DMS114 treated with DMSO at 0.1 percent for 48 hours (cell line): ENCODE results near the gene SPTBN4.
A peak's percentile ranks its signal among the peaks of the same experiment; 100 is the strongest.
"Not testable (repeated sequence)": the region's sequence is repeated elsewhere in the genome, so short reads cannot be mapped to it uniquely, and the experiment has no call there.

ENCODE experiments used
- DNase-seq: peaks from one replicate; lab custom pipeline; 2025; ENCODE audit not compliant: unreplicated experiment; lab: John Stamatoyannopoulos, UW

The SPTBN4 gene

GRCh38 chr19:40559394-40559793 is 92.6 kb downstream of the SPTBN4 start:
- DNase-seq = no peak

- no peak for DNase-seq
These were observed 93.3 kb downstream of the SPTBN4 start for GRCh38 chr19:40560092-40560507.

GRCh38 chr19:40561947-40562346 is 95.1 kb downstream of the SPTBN4 start:
- DNase-seq = no peak

GRCh38 chr19:40564535-40564934 is 97.7 kb downstream of the SPTBN4 start:
- DNase-seq = not testable (repeated sequence)

GRCh38 chr19:40565355-40565754 is 98.6 kb downstream of the SPTBN4 start:
- DNase-seq = no peak

GRCh38 chr19:40565910-40566495 is 99.2 kb downstream of the SPTBN4 start:
- no peak for DNase-seq

GRCh38 chr19:40567040-40567749 is 100.4 kb downstream of the SPTBN4 start:
- DNase-seq = no peak

- DNase-seq = no peak
These were observed 101.1 kb downstream of the SPTBN4 start for GRCh38 chr19:40567750-40568494.

GRCh38 chr19:40570313-40571004 is 103.7 kb downstream of the SPTBN4 start:
- peak; percentile 97 for DNase-seq

GRCh38 chr19:40571005-40571318 is 104.2 kb downstream of the SPTBN4 start:
- no peak for DNase-seq

GRCh38 chr19:40571831-40572495 is 105.2 kb downstream of the SPTBN4 start:
- DNase-seq = no peak

GRCh38 chr19:40575326-40575725 is 108.5 kb downstream of the SPTBN4 start:
- no peak for DNase-seq

- no peak for DNase-seq
These were observed 109.4 kb downstream of the SPTBN4 start for GRCh38 chr19:40576151-40576584.

- peak; percentile 93 for DNase-seq
These were observed 110.0 kb downstream of the SPTBN4 start, which contains the start of gene SHKBP1 for GRCh38 chr19:40576585-40577451. Gene SHKBP1 (plus strand): TSS chr19:40576873. CDS start chr19:40576900, 27 bp downstream.

- DNase-seq = peak; percentile 39
These were observed 111.7 kb downstream of the SPTBN4 start for GRCh38 chr19:40578442-40578908.

- DNase-seq = no peak
These were observed 113.8 kb downstream of the SPTBN4 start for GRCh38 chr19:40580619-40581018.

GRCh38 chr19:40581531-40581930 is 114.7 kb downstream of the SPTBN4 start:
- DNase-seq = no peak

- no peak for DNase-seq
These were observed 115.7 kb downstream of the SPTBN4 start for GRCh38 chr19:40582467-40582866.

GRCh38 chr19:40583283-40583682 is 116.5 kb downstream of the SPTBN4 start:
- no peak for DNase-seq

GRCh38 chr19:40584007-40584406 is 117.2 kb downstream of the SPTBN4 start:
- no peak for DNase-seq
